Measurements from ENCODE around the gene TWF1. TPM values are rescaled to one million over a fixed set of nuclear protein-coding genes. Genes with fewer than 3 reads are reported as not detected.
A peak's percentile ranks its signal among the peaks of the same experiment; 100 is the strongest.

The TWF1 gene
- total RNA-seq, 2 donors from 2014 or later = 17.2 to 28.2 TPM

GRCh38 chr12:43816168-43816567 is 10.1 kb upstream of the TWF1 start:
- no peak for DNase-seq (ENCODE audit: low spot score in 2 of 2)
- H3K27ac Mint-ChIP-seq = peak overlapping the region; percentile 20 to 59
- no peaks in the 10 kb centered on the region for H3K36me3 Mint-ChIP-seq
- ATAC-seq = peak; percentile 73 to 95
- H3K9me3 Mint-ChIP-seq = no peaks in the 10 kb centered on the region

- no peak for ATAC-seq
- DNase-seq (ENCODE audit: low spot score in 2 of 2) = no peak
- H3K36me3 Mint-ChIP-seq = no peaks in the 10 kb centered on the region
- H3K27ac Mint-ChIP-seq = no peak overlapping the region
- no peaks in the 10 kb centered on the region for H3K9me3 Mint-ChIP-seq
Observed at GRCh38 chr12:43815416-43815815, 9.3 kb upstream of the TWF1 start.

GRCh38 chr12:43812926-43813325 is 6.8 kb upstream of the TWF1 start:
- peak; percentile 23 to 60 for ATAC-seq
- H3K27ac Mint-ChIP-seq = no peak overlapping the region

GRCh38 chr12:43812057-43812456 is 5.9 kb upstream of the TWF1 start:
- Mint-ChIP-seq H3K27ac (no peak overlapping the region), H3K9me3 (no peaks in the 10 kb centered on the region), H3K36me3 (no peaks in the 10 kb centered on the region)
- no peak for ATAC-seq
- no peak for DNase-seq (ENCODE audit: low spot score in 2 of 2)

More at GRCh38 chr12:43812926-43813325, 6.8 kb upstream of the TWF1 start:
- DNase-seq (ENCODE audit: low spot score in 2 of 2) = no peak
- Mint-ChIP-seq H3K36me3 (no peaks in the 10 kb centered on the region), H3K9me3 (no peaks in the 10 kb centered on the region)

- no peaks in the 10 kb centered on the region for H3K9me3 Mint-ChIP-seq
- peak overlapping the region in 1 of 2 donors; percentile 94 for H3K27ac Mint-ChIP-seq
- no peak for ATAC-seq
- peaks cover 17 to 22% of the 10 kb centered on the region in 2 donors for H3K36me3 Mint-ChIP-seq
- no peak for DNase-seq (ENCODE audit: low spot score in 2 of 2)
Observed at GRCh38 chr12:43807386-43807785, 1.3 kb upstream of the TWF1 start.

- Mint-ChIP-seq H3K9me3 (no peaks in the 10 kb centered on the region), H3K36me3 (peaks cover 17 to 22% of the 10 kb centered on the region in 2 donors), H3K27ac (peak overlapping the region; percentile 94 to 100)
- no peak for DNase-seq (ENCODE audit: low spot score in 2 of 2)
- no peak for ATAC-seq
Observed at GRCh38 chr12:43806737-43807072, 588 bp upstream of the TWF1 start.

GRCh38 chr12:43805149-43805859 is 813 bp downstream of the TWF1 start:
- Mint-ChIP-seq H3K27ac (peak overlapping the region; percentile 94), H3K36me3 (peaks cover 17 to 22% of the 10 kb centered on the region in 2 donors), H3K9me3 (no peaks in the 10 kb centered on the region)
- ATAC-seq (no peak), DNase-seq (ENCODE audit: low spot score in 2 of 2) (peak in 1 of 2 donors; percentile 5)

- H3K27ac Mint-ChIP-seq = no peak overlapping the region
- ATAC-seq (no peak), DNase-seq (ENCODE audit: low spot score in 2 of 2) (no peak)
- no peaks in the 10 kb centered on the region for H3K9me3 Mint-ChIP-seq
- peaks cover 0 to 6% of the 10 kb centered on the region in 2 donors for H3K36me3 Mint-ChIP-seq
Observed at GRCh38 chr12:43797561-43798217, 8.4 kb downstream of the TWF1 start.

- H3K36me3 Mint-ChIP-seq = peaks cover 6 to 7% of the 10 kb centered on the region in 2 donors
- H3K27ac Mint-ChIP-seq = no peak overlapping the region
- no peak for ATAC-seq
Observed at GRCh38 chr12:43795716-43796280, 10.3 kb downstream of the TWF1 start.

GRCh38 chr12:43789941-43790340 is 16.2 kb downstream of the TWF1 start:
- peaks cover 7 to 17% of the 10 kb centered on the region in 2 donors for H3K36me3 Mint-ChIP-seq
- DNase-seq (ENCODE audit: low spot score in 2 of 2) = no peak
- H3K27ac Mint-ChIP-seq = peak overlapping the region in 1 of 2 donors; percentile 68
- no peak for ATAC-seq
- peaks cover 0 to 4% of the 10 kb centered on the region in 2 donors for H3K9me3 Mint-ChIP-seq

More at GRCh38 chr12:43795716-43796280, 10.3 kb downstream of the TWF1 start:
- H3K9me3 Mint-ChIP-seq = peaks cover 0 to 4% of the 10 kb centered on the region in 2 donors
- no peak for DNase-seq (ENCODE audit: low spot score in 2 of 2)

GRCh38 chr12:43786899-43787693 is 19.0 kb downstream of the TWF1 start:
- Mint-ChIP-seq H3K36me3 (peaks cover 6 to 10% of the 10 kb centered on the region in 2 donors), H3K9me3 (peaks cover 0 to 2% of the 10 kb centered on the region in 2 donors), H3K27ac (no peak overlapping the region)
- ATAC-seq (no peak), DNase-seq (ENCODE audit: low spot score in 2 of 2) (no peak)

- H3K36me3 Mint-ChIP-seq = no peaks in the 10 kb centered on the region
- H3K27ac Mint-ChIP-seq = no peak overlapping the region
- peak in 1 of 2 donors; percentile 56 for ATAC-seq
Observed at GRCh38 chr12:43776498-43776897, 29.6 kb downstream of the TWF1 start.

GRCh38 chr12:43766291-43766690 is 39.8 kb downstream of the TWF1 start:
- H3K27ac Mint-ChIP-seq = no peak overlapping the region
- H3K9me3 Mint-ChIP-seq = peaks cover 3 to 4% of the 10 kb centered on the region in 2 donors
- H3K36me3 Mint-ChIP-seq = peaks cover 17 to 19% of the 10 kb centered on the region in 2 donors
- ATAC-seq (no peak), DNase-seq (ENCODE audit: low spot score in 2 of 2) (no peak)

More at GRCh38 chr12:43776498-43776897, 29.6 kb downstream of the TWF1 start:
- no peak for DNase-seq (ENCODE audit: low spot score in 2 of 2)
- no peaks in the 10 kb centered on the region for H3K9me3 Mint-ChIP-seq

- peaks cover 3 to 4% of the 10 kb centered on the region in 2 donors for H3K9me3 Mint-ChIP-seq
- H3K36me3 Mint-ChIP-seq = peaks cover 20 to 21% of the 10 kb centered on the region in 2 donors
- no peak for DNase-seq (ENCODE audit: low spot score in 2 of 2)
- no peak for ATAC-seq
- no peak overlapping the region for H3K27ac Mint-ChIP-seq
Observed at GRCh38 chr12:43764528-43764927, 41.6 kb downstream of the TWF1 start.

- H3K27ac Mint-ChIP-seq = no peak overlapping the region
- no peak for ATAC-seq
- peaks cover 21 to 26% of the 10 kb centered on the region in 2 donors for H3K36me3 Mint-ChIP-seq
- peaks cover 3 to 4% of the 10 kb centered on the region in 2 donors for H3K9me3 Mint-ChIP-seq
- no peak for DNase-seq (ENCODE audit: low spot score in 2 of 2)
Observed at GRCh38 chr12:43763769-43764168, 42.3 kb downstream of the TWF1 start.

GRCh38 chr12:43762596-43762995 is 43.5 kb downstream of the TWF1 start:
- H3K36me3 Mint-ChIP-seq = peaks cover 28 to 32% of the 10 kb centered on the region in 2 donors
- H3K9me3 Mint-ChIP-seq = peaks cover 3 to 4% of the 10 kb centered on the region in 2 donors
- no peak for ATAC-seq

More at GRCh38 chr12:43762596-43762995, 43.5 kb downstream of the TWF1 start:
- DNase-seq (ENCODE audit: low spot score in 2 of 2) = no peak
- H3K27ac Mint-ChIP-seq = no peak overlapping the region

All from activated naive CD4-positive, alpha-beta T cell treated with anti-CD3 and anti-CD28 coated beads, Interleukin-2, amount 50 U/mL, for 72 hours (primary cell).